Neural progenitor cell (in vitro differentiated cells): ENCODE data around the gene UBE2M. TPM values are rescaled to one million over a fixed set of nuclear protein-coding genes. Genes with fewer than 3 reads are reported as not detected.
A peak's percentile ranks its signal among the peaks of the same experiment; 100 is the strongest.

Experiments used
- DNase-seq: peaks from one replicate; pipeline ENCODE4 v3.0.0-alpha.2; 2016; ENCODE audit warnings: low spot score
- H2AFZ ChIP-seq: fragments of 200-600 bp; sonication (generic); replicated peaks from 2 replicates; pipeline ENCODE4 v1.6.1; 2016; ENCODE audit warnings: antibody characterized with exemption
- H3F3A ChIP-seq: fragments of 200-600 bp; sonication (generic); 2 replicates; pipeline ENCODE4 v1.6.1; 2016; ENCODE audit warnings: antibody characterized with exemption, low read depth
- H3K27ac ChIP-seq: fragments of 200-600 bp; sonication (generic); 2 replicates; pipeline ENCODE4 v1.5.1; 2016; ENCODE audit warnings: mild to moderate bottlenecking
- H3K27me3 ChIP-seq: fragments of 200-600 bp; sonication (generic); 2 replicates; pipeline ENCODE4 v1.6.1; 2016; ENCODE audit warnings: mild to moderate bottlenecking, moderate library complexity
- H3K36me3 ChIP-seq: fragments of 200-600 bp; sonication (generic); 2 replicates; pipeline ENCODE4 v1.5.1; 2016
- H3K4me1 ChIP-seq: fragments of 200-600 bp; sonication (generic); 2 replicates; pipeline ENCODE4 v1.6.1; 2016; ENCODE audit warnings: mixed run types
- H3K4me2 ChIP-seq: fragments of 200-600 bp; sonication (generic); 2 replicates; pipeline ENCODE4 v1.6.1; 2016
- H3K4me3 ChIP-seq: fragments of 200-600 bp; sonication (generic); 2 replicates; pipeline ENCODE4 v1.5.1; 2016
- H3K79me2 ChIP-seq: fragments of 200-600 bp; sonication (generic); 2 replicates; pipeline ENCODE4 v1.6.1; 2016; ENCODE audit warnings: low read depth
- H3K9ac ChIP-seq: fragments of 200-600 bp; sonication (generic); 2 replicates; pipeline ENCODE4 v1.6.1; 2016
- H3K9me3 ChIP-seq: fragments of 200-600 bp; sonication (generic); 2 replicates; pipeline ENCODE4 v1.5.1; 2016; ENCODE audit warnings: low read depth
- H4K20me1 ChIP-seq: fragments of 200-600 bp; sonication (generic); 2 replicates; pipeline ENCODE4 v1.6.1; 2016; ENCODE audit warnings: low read depth
- H3K27ac Mint-ChIP-seq: 3 replicates; pipeline ENCODE4 v1.8.0; 2021; ENCODE audit warnings: mixed read lengths
- H3K27me3 Mint-ChIP-seq: 2 replicates; pipeline ENCODE4 v1.8.0; 2022; ENCODE audit warnings: low read depth, mild to moderate bottlenecking, inconsistent platforms, moderate library complexity, mixed read lengths; ENCODE audit not compliant: insufficient read depth
- H3K36me3 Mint-ChIP-seq: 3 replicates; pipeline ENCODE4 v1.8.0; 2021; ENCODE audit warnings: mixed read lengths
- H3K4me1 Mint-ChIP-seq: 3 replicates; pipeline ENCODE4 v1.8.0; 2021; ENCODE audit warnings: mixed read lengths
- H3K4me3 Mint-ChIP-seq: 3 replicates; pipeline ENCODE4 v1.8.0; 2021; ENCODE audit warnings: mild to moderate bottlenecking, moderate library complexity, mixed read lengths
- H3K9me3 Mint-ChIP-seq: 3 replicates; pipeline ENCODE4 v1.8.0; 2020; ENCODE audit warnings: mixed read lengths
- EZH2 ChIP-seq: fragments of 200-600 bp; sonication (generic); IDR thresholded peaks from 2 replicates; pipeline ENCODE4 v1.6.1; 2017; ENCODE audit warnings: antibody characterized with exemption, mild to moderate bottlenecking, moderate library complexity
- EZH2phosphoT487 ChIP-seq: fragments of 200-600 bp; sonication (generic); IDR thresholded peaks from 2 replicates; pipeline ENCODE4 v1.6.1; 2017; ENCODE audit warnings: antibody characterized with exemption
- total RNA-seq: library from RNA; depleted of rRNA; stranded (reverse); fragments of >200 nt; gene quantifications from 2 replicates; pipeline ENCODE4 v1.2.3, GENCODE V29; 2015; ENCODE audit warnings: low replicate concordance
- TF ChIP-seq, protein P1 (sequence below): fragments of 200-600 bp; sonication (generic); IDR thresholded peaks from 2 replicates; pipeline ENCODE4 v1.5.1; 2017; ENCODE audit warnings: antibody characterized with exemption, mild to moderate bottlenecking

Gene UBE2M
- total RNA-seq, 1 donor from 2014 or later: 73.3 TPM

DNA sequence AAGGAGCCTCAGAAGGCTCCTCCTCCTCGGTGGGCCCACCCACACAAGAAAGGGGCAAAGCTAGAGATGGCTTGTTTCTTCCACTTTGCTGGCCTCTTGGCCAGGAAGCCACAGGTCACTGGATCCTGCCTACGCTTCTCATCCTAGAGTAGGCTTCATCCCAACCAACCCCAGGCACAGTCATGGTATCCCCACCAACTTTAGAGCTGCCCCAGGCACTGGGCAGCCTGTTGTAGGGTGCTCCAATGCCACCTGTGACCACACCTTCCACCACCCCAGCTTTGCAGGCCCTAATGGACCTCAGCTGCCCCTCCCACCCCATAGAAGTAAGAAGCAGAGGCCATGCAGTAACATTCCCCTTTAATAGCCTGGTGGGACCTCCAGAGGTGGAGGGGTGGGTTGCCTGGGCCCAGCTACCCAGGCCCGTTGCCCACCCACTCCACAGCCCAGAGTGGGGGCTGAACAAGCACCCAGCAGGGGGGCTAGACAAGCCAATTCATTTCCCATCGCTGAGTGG is 3.0 kb downstream of the UBE2M start:
- no peak for DNase-seq
- Histone ChIP-seq H3K79me2 (peaks cover 46% of the 10 kb centered on the region), H4K20me1 (peaks cover 26% of the 10 kb centered on the region), H3K27me3 (no peaks in the 10 kb centered on the region), H3F3A (peaks cover 90% of the 10 kb centered on the region), H3K36me3 (no peaks in the 10 kb centered on the region), H3K4me1 (peaks cover 23% of the 10 kb centered on the region), H3K4me2 (peak overlapping the region; percentile 90), H3K9me3 (no peaks in the 10 kb centered on the region), H2AFZ (no peak overlapping the region), H3K4me3 (peak overlapping the region; percentile 67), H3K27ac (peak overlapping the region; percentile 78), H3K9ac (peak overlapping the region; percentile 25)
- Mint-ChIP-seq H3K9me3 (no peaks in the 10 kb centered on the region), H3K27ac (peak overlapping the region; percentile 89), H3K36me3 (peaks cover 24% of the 10 kb centered on the region), H3K4me1 (peaks cover 50% of the 10 kb centered on the region), H3K27me3 (peaks cover 19% of the 10 kb centered on the region), H3K4me3 (peak overlapping the region; percentile 92)
- no peak for TF ChIP-seq EZH2
- TF ChIP-seq EZH2phosphoT487: no peak
- TF ChIP-seq, protein P1, sequence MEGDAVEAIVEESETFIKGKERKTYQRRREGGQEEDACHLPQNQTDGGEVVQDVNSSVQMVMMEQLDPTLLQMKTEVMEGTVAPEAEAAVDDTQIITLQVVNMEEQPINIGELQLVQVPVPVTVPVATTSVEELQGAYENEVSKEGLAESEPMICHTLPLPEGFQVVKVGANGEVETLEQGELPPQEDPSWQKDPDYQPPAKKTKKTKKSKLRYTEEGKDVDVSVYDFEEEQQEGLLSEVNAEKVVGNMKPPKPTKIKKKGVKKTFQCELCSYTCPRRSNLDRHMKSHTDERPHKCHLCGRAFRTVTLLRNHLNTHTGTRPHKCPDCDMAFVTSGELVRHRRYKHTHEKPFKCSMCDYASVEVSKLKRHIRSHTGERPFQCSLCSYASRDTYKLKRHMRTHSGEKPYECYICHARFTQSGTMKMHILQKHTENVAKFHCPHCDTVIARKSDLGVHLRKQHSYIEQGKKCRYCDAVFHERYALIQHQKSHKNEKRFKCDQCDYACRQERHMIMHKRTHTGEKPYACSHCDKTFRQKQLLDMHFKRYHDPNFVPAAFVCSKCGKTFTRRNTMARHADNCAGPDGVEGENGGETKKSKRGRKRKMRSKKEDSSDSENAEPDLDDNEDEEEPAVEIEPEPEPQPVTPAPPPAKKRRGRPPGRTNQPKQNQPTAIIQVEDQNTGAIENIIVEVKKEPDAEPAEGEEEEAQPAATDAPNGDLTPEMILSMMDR: no peak

DNA sequence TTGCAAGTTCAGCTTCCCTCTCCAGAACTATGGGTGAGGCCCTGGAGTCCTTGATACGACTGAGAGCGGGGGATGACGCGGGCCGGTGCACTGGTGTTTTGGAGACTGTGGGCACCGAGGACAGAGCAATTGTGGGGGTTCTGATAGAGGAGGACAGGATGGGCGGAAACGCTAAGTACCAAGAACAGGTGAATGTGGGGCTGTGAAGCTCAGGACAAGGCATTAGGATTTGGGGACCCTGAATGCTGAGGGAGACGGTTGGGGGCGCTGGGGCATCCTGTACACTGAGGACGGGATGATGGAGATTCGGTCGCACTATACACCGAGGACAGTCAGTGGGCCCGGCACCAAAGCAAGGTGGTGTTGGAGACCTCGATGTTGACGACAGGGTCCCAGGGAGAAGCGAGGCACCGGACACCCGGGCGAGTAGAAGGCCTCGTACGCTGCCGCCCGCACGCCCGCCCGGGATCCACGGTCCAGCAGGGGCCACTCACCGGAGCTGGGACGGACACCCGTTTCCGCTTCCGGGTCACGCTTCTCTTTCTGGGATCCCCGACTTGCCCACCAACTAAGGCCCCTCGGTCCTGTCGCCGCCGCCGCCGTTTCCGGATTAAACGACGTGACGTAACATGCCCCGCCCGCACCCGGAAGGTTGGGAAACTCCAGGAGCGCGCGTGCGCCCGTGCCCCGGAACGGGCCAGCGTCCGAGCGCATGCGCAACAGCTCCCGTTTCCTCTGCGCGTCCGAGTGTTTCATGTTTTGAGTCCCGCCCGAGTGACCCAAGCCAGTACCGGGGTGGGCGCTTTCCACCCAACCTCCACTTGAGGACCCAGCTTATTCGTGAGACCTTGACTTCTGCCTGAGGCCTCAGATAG is 3.7 kb downstream of the UBE2M start, which contains the start of gene CHMP2A:
Gene CHMP2A (minus strand): TSS at position 612 of the 875 bp plus-strand sequence. CDS start 893 bp downstream, outside the sequence.
- H3K9me3 Mint-ChIP-seq: no peaks in the 10 kb centered on the region
- TF ChIP-seq EZH2: no peak
- no peak for TF ChIP-seq EZH2phosphoT487
- TF ChIP-seq, protein P1: no peak
- H3K36me3 ChIP-seq: no peaks in the 10 kb centered on the region
- H3K9ac ChIP-seq: peak within 1 kb of the TSS; percentile 57
- H3K9me3 ChIP-seq: no peaks in the 10 kb centered on the region
- H3K27ac ChIP-seq: peak within 1 kb of the TSS; percentile 78
- peaks cover 40% of the 10 kb centered on the region for H3K79me2 ChIP-seq
- peaks cover 21% of the 10 kb centered on the region for H3K27me3 Mint-ChIP-seq
- H3K36me3 Mint-ChIP-seq: peaks cover 26% of the 10 kb centered on the region
- peak within 1 kb of the TSS; percentile 92 for H3K4me3 Mint-ChIP-seq
- H3K4me2 ChIP-seq: peak within 1 kb of the TSS; percentile 90
- peaks cover 18% of the 10 kb centered on the region for H3K4me1 ChIP-seq
- H3K4me3 ChIP-seq: peak within 1 kb of the TSS; percentile 67
- H3K4me1 Mint-ChIP-seq: peaks cover 46% of the 10 kb centered on the region
- H2AFZ ChIP-seq: no peak within 1 kb of the TSS
- peak; percentile 99 for DNase-seq
- peaks cover 90% of the 10 kb centered on the region for H3F3A ChIP-seq
- H4K20me1 ChIP-seq: peaks cover 33% of the 10 kb centered on the region
- H3K27me3 ChIP-seq: no peaks in the 10 kb centered on the region
- H3K27ac Mint-ChIP-seq: peak within 1 kb of the TSS; percentile 89

DNA sequence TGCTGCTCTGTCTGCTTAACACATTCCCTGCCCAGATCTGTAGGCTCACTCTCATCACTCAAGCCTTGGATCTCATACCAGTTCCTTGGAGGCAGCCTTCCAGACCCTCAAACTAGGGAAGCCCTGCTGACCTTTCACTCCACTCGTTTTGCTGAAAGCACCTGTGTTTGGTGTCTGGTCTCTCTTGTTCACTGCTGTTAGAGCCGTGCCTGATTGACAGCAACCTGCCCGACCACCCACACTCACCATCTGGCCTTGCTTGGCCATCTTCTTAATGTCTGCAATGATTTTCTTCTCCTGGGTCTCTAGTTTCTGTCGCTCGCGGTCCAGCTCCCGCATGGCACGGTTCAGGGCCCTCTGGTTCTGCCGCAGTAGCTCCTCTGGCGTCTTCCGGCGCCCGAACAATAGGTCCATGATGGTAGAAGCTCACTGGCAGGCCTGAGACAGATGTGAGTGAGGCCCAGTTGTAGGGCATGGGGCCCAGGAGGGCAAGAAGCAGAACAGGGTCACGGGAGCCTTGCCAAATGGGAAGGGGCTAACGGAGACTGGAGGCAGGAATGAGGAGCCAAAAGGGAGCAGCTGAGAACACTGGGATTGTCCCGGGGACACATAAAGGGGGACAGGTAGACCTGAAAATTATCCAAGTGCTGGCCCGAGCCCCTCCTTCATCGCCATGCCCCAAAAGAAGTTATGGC is 4.5 kb downstream of the UBE2M start:
- Histone ChIP-seq H4K20me1 (peaks cover 41% of the 10 kb centered on the region), H3K4me3 (peak overlapping the region; percentile 67), H3K79me2 (peaks cover 45% of the 10 kb centered on the region), H3K27me3 (no peaks in the 10 kb centered on the region), H3K9me3 (no peaks in the 10 kb centered on the region), H3K27ac (peak overlapping the region; percentile 68), H3K4me1 (peaks cover 17% of the 10 kb centered on the region), H3K36me3 (no peaks in the 10 kb centered on the region), H3K9ac (peak overlapping the region; percentile 57), H2AFZ (no peak overlapping the region), H3K4me2 (peak overlapping the region; percentile 90), H3F3A (peaks cover 92% of the 10 kb centered on the region)
- no peak for DNase-seq
- Mint-ChIP-seq H3K4me1 (peaks cover 41% of the 10 kb centered on the region), H3K27me3 (peaks cover 18% of the 10 kb centered on the region), H3K36me3 (peaks cover 26% of the 10 kb centered on the region), H3K4me3 (peak overlapping the region; percentile 92), H3K27ac (peak overlapping the region; percentile 86), H3K9me3 (no peaks in the 10 kb centered on the region)
- no peak for TF ChIP-seq EZH2phosphoT487
